Mesothelial cell of epicardium (in vitro differentiated cells): ENCODE measurements around the gene JMJD7. TPM values are rescaled to one million over a fixed set of nuclear protein-coding genes. Genes with fewer than 3 reads are reported as not detected.

Source experiments
- DNase-seq, 2 experiments: peaks; one replicate each; pipeline ENCODE4 v3.0.0; 2021; ENCODE audit warnings: low spot score in 2 of 2; ENCODE audit not compliant: unreplicated experiment in 2 of 2
- H3K27ac Mint-ChIP-seq: 2 replicates; pipeline ENCODE4 v1.8.0; 2021; ENCODE audit warnings: mixed read lengths
- H3K27me3 Mint-ChIP-seq: 2 replicates; pipeline ENCODE4 v1.8.0; 2021; ENCODE audit warnings: low read depth, mixed read lengths
- H3K36me3 Mint-ChIP-seq: 2 replicates; pipeline ENCODE4 v1.8.0; 2021; ENCODE audit warnings: mixed read lengths
- H3K4me1 Mint-ChIP-seq: 2 replicates; pipeline ENCODE4 v1.8.0; 2021; ENCODE audit warnings: mixed read lengths
- H3K4me3 Mint-ChIP-seq: 2 replicates; pipeline ENCODE4 v1.8.0; 2021; ENCODE audit warnings: mild to moderate bottlenecking, moderate library complexity, mixed read lengths
- H3K9me3 Mint-ChIP-seq: 2 replicates; pipeline ENCODE4 v1.8.0; 2021; ENCODE audit warnings: mixed read lengths
- total RNA-seq: library from RNA; stranded (reverse); gene quantifications from 3 replicates; pipeline ENCODE4 v1.2.1, GENCODE V29; 2021
- TF ChIP-seq, protein P1 (sequence below): fragments of 200-600 bp; sonication (generic); IDR thresholded peaks from one replicate; pipeline ENCODE4 v1.5.0; 2021; ENCODE audit warnings: antibody characterized with exemption; ENCODE audit not compliant: unreplicated experiment

The JMJD7 gene
- total RNA-seq, 1 donor from 2014 or later = 27.6 TPM

DNA sequence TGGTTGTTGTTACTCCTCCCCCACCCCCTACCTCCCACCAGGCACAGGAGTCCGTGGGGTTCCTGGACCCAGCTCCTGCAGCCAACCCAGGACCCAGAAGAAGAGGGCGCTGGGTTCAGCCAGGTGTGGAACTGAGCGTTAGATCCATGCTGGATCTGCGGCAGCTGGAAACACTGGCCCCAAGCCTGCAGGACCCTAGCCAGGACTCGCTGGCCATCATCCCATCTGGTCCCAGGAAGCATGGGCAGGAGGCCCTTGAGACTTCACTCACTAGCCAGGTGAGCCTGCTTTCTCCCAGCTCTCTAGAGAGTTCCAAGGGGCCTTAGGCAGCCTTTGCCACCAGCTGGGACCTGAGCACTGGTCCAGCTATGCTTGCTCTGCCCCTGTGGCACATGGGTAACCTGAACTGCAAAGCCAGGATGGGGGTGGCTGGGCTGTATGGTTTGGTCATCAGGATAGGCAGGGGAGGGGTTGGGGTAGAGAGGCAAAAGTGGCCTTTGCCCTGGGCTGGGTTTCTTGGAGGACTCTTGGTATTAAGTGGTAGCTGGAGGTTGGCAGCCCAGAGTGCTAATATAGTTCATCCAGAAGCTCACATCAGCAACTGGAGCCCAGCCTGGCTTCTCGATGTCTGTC is 7.0 kb upstream of the JMJD7 start:
- peaks cover 32% of the 10 kb centered on the region for H3K36me3 Mint-ChIP-seq

DNA sequence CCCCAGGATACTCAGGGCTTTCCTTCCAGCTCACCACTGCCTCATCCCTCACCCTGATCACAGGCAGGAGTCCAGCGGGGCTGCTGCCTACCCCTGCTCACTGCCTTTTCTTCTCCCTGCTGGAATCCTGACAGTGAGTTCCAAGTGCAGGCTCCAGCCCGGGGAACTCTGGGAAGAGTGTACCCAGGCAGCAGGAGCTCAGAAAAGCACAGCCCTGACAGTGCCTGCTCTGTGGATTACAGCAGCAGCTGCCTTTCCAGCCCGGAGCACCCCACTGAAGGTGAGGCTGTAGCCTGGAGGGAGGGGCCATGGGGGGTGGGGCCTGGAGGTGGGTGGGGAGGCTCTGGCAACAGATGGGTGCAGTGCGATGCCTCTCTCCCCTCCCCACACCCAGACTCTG is 6.1 kb upstream of the JMJD7 start:
- no peaks in the 10 kb centered on the region for H3K9me3 Mint-ChIP-seq
- TF ChIP-seq, protein P1, sequence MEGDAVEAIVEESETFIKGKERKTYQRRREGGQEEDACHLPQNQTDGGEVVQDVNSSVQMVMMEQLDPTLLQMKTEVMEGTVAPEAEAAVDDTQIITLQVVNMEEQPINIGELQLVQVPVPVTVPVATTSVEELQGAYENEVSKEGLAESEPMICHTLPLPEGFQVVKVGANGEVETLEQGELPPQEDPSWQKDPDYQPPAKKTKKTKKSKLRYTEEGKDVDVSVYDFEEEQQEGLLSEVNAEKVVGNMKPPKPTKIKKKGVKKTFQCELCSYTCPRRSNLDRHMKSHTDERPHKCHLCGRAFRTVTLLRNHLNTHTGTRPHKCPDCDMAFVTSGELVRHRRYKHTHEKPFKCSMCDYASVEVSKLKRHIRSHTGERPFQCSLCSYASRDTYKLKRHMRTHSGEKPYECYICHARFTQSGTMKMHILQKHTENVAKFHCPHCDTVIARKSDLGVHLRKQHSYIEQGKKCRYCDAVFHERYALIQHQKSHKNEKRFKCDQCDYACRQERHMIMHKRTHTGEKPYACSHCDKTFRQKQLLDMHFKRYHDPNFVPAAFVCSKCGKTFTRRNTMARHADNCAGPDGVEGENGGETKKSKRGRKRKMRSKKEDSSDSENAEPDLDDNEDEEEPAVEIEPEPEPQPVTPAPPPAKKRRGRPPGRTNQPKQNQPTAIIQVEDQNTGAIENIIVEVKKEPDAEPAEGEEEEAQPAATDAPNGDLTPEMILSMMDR = no peak
- H3K27me3 Mint-ChIP-seq = no peaks in the 10 kb centered on the region
- no peak for DNase-seq
- H3K4me1 Mint-ChIP-seq = no peaks in the 10 kb centered on the region
- peaks cover 28% of the 10 kb centered on the region for H3K36me3 Mint-ChIP-seq
- no peak overlapping the region for H3K27ac Mint-ChIP-seq
- no peak overlapping the region for H3K4me3 Mint-ChIP-seq

More for the DNA sequence above, 7.0 kb upstream of the JMJD7 start:
- no peak for DNase-seq
- H3K4me3 Mint-ChIP-seq = no peak overlapping the region
- H3K9me3 Mint-ChIP-seq = no peaks in the 10 kb centered on the region
- no peaks in the 10 kb centered on the region for H3K4me1 Mint-ChIP-seq
- H3K27me3 Mint-ChIP-seq = no peaks in the 10 kb centered on the region
- TF ChIP-seq, protein P1 = no peak
- H3K27ac Mint-ChIP-seq = no peak overlapping the region

DNA sequence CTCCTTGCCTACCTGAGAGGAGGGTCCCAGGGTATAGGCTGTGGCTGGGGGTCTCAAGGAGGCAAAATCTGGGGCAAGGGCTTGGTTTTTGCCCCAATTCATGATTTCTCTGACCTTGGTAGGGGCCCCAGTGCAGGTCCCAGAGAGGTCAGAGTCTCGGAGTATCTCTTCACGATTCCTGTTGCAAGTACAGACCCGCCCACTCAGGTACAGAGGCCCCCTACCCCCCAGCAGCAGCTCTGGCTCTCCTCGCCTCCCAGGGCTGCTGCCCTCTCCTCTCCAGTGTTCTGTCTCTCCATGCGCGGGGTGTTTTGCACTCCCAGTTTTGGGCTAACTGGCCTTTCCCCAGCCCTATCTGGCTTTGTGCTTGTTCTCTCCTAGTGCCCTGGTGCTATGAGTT is 5.4 kb upstream of the JMJD7 start:
- H3K9me3 Mint-ChIP-seq = no peaks in the 10 kb centered on the region
- no peak overlapping the region for H3K4me3 Mint-ChIP-seq
- H3K27ac Mint-ChIP-seq = no peak overlapping the region
- DNase-seq = no peak
- peaks cover 23% of the 10 kb centered on the region for H3K36me3 Mint-ChIP-seq
- no peaks in the 10 kb centered on the region for H3K4me1 Mint-ChIP-seq
- no peaks in the 10 kb centered on the region for H3K27me3 Mint-ChIP-seq
- TF ChIP-seq, protein P1 = no peak

DNA sequence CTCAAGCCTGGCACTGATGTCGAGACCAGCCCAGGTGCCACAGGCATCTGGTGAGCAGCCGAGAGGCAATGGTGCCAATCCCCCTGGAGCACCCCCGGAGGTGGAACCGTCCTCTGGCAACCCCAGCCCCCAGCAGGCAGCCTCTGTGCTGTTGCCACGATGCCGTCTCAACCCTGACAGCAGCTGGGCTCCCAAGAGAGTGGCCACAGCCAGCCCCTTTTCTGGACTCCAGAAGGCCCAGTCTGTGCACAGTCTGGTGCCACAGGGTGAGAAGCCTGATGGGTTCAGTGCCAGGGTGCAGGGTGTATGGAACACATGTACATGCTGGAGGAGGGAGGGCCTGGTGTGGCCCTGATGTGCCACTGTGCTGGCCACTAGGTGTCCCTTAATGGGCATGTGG is 4.9 kb upstream of the JMJD7 start:
- no peak overlapping the region for H3K27ac Mint-ChIP-seq
- H3K27me3 Mint-ChIP-seq = no peaks in the 10 kb centered on the region
- no peak overlapping the region for H3K4me3 Mint-ChIP-seq
- no peak for DNase-seq
- no peaks in the 10 kb centered on the region for H3K9me3 Mint-ChIP-seq
- TF ChIP-seq, protein P1 = no peak
- H3K36me3 Mint-ChIP-seq = peaks cover 23% of the 10 kb centered on the region
- H3K4me1 Mint-ChIP-seq = peaks cover 3% of the 10 kb centered on the region

- no peak overlapping the region for H3K4me3 Mint-ChIP-seq
- no peaks in the 10 kb centered on the region for H3K9me3 Mint-ChIP-seq
- peaks cover 4% of the 10 kb centered on the region for H3K4me1 Mint-ChIP-seq
- no peak overlapping the region for H3K27ac Mint-ChIP-seq
- H3K27me3 Mint-ChIP-seq = no peaks in the 10 kb centered on the region
- TF ChIP-seq, protein P1 = no peak
- no peak for DNase-seq
- H3K36me3 Mint-ChIP-seq = peaks cover 19% of the 10 kb centered on the region
Measured at GRCh38 chr15:41823502-41823901, 4.4 kb upstream of the JMJD7 start.
